ENCODE results near the gene CCDC137.
"Not testable (repeated sequence)": the region's sequence is repeated elsewhere in the genome, so short reads cannot be mapped to it uniquely, and the experiment has no call there.

Gene CCDC137, protein sequence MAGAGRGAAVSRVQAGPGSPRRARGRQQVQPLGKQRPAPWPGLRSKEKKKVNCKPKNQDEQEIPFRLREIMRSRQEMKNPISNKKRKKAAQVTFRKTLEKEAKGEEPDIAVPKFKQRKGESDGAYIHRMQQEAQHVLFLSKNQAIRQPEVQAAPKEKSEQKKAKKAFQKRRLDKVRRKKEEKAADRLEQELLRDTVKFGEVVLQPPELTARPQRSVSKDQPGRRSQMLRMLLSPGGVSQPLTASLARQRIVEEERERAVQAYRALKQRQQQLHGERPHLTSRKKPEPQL

GRCh38 chr17:81666342-81667191, at the start of gene CCDC137, which contains the start of gene OXLD1:
Gene CCDC137 (plus strand): TSS chr17:81666737. CDS start chr17:81666767, 30 bp downstream.
Gene OXLD1 (minus strand): TSS chr17:81666605. CDS start chr17:81666577, 28 bp downstream.
- peak; percentile 96 for DNase-seq

- no peak for DNase-seq
Observed at GRCh38 chr17:81616877-81617276, 49.7 kb upstream of the CCDC137 start.

GRCh38 chr17:81618307-81618706, 48.2 kb upstream of the CCDC137 start:
- DNase-seq = not testable (repeated sequence)

DNA sequence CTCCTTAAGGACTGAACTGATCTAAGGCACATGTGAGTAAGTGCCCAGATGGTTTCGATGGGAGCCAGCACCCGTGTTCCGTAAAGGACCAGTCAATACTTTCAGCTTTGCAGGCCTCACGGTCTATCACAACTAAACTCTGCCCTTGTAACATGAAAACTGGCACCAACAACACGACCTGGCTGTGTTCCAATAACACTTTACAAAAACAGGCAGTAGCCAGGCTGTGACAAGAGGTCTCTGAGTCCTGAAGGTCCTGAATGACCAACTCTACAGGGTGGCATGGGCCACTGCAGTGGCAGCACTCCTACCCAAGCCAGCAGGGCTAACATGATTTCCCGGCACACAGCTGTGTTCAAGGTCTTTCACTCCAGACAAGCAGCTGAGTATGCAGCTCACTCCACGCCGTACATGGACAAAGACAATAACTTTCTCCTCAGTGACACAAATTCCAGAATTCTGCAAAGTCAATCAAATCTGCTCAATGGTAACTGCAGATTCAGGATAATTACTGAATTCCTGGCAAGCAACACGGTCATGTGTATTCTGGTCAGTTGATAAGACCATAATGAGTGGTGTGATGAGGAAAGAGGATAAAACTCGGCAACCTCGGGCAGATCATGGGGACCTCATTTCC, 44.9 kb upstream of the CCDC137 start:
- DNase-seq = no peak

- DNase-seq = no peak
Observed at GRCh38 chr17:81630274-81630673, 36.3 kb upstream of the CCDC137 start.

DNA sequence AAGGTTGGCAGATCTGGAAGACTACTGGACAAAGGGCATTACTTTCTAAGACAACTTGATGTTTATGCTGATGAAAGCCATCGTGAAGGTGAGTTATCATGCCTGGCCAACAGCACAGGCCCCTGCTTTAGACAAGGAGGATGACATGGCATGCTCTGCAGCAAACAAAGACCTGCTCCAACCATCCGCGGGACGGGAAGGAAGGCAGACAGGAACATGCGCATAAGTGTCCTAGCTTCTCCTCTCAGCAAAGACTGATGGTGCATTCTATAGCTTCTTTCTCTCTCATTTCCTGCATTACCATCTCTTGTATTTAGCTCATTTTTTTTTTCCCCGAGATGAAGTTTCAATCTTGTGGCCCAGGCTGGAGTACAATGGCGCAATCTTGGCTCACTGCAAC, 35.1 kb upstream of the CCDC137 start:
- peak; percentile 3 for DNase-seq

- DNase-seq = no peak
Observed at GRCh38 chr17:81635431-81635830, 31.1 kb upstream of the CCDC137 start.

- DNase-seq = no peak
Observed at GRCh38 chr17:81635973-81636504, 30.5 kb upstream of the CCDC137 start.

- peak; percentile 96 for DNase-seq
Observed at GRCh38 chr17:81636505-81637288, 29.8 kb upstream of the CCDC137 start, which contains the start of the genes NPLOC4 and TSPAN10. Gene NPLOC4 (minus strand): TSS chr17:81637112. CDS start chr17:81636930, 182 bp downstream. Gene TSPAN10 (plus strand): TSS chr17:81637196. CDS start chr17:81642413, 5,217 bp downstream.

DNA sequence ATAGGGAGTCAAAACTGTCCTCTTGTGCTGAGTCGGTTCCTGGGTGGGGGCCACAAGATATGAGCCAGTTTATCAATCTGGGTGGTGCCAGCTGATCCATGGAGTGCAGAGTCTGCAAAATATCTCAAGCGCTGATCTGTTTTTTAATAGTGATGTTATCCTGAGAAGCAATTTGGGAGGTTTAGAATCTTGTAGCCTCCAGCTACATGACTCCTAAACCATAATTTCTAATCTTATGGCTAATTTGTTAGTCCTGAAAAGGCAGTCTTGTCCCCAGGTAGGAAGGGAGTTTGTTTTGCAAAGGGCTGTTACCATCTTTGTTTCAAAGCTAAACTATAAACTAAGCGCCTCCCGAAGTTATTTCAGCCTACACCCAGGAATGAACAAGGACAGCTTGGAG, 27.9 kb upstream of the CCDC137 start:
- DNase-seq = no peak

- no peak for DNase-seq
Observed at GRCh38 chr17:81640011-81640410, 26.5 kb upstream of the CCDC137 start.

GRCh38 chr17:81641825-81642489, 24.6 kb upstream of the CCDC137 start:
- no peak for DNase-seq

DNA sequence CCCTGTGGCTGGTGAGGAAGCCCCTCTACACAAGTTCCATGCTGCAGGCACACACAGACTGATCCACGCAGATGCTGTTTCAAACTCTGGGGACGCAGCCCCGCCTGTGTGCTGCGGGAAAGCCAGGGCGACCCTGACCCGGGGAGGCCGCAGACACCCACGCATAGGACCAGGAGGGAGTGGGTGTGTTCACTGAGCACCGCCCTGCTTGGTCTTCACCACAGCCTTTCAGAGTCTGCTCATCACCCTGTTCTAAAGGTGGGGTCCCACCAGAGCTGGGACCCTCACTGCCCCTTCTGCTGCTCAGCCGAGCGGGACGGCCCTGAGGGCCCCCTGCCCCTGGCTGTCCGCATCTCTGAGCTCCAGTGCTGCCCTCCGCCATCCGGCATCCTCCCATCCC, 22.0 kb upstream of the CCDC137 start:
- no peak for DNase-seq

DNA sequence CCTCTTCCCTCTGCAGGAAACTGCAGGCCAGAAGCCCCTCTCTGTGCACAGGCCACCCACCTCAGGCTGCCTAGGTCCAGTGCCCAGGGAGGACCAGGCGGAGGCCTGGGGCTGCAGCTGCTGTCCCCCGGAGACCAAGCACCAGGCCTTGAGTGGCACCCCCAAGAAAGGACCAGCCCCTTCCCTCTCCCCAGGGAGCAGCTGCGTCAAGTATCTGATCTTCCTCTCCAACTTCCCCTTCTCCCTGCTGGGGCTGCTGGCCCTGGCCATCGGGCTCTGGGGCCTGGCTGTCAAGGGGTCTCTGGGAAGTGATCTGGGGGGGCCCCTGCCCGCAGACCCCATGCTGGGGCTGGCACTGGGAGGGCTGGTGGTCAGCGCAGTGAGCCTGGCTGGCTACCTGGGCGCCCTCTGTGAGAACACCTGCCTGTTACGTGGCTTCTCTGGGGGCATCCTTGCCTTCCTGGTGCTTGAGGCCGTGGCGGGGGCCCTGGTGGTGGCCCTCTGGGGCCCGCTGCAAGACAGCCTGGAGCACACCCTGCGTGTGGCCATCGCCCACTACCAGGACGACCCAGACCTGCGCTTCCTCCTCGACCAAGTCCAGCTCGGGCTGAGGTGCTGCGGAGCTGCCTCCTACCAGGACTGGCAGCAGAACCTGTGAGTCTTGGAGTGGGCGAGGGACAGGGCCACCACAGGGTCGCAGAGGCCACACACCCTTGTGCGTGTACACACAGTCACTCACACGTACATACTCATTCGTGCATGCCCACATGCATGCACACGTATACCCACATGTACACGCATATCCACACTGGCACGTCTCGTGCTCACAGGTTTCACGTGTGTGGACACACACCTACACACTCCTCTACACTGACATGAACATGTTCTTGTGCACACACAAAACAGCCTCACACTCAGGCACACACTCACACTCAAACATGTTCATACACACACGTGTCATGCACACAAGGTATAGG, 21.3 kb upstream of the CCDC137 start:
- DNase-seq = no peak

DNA sequence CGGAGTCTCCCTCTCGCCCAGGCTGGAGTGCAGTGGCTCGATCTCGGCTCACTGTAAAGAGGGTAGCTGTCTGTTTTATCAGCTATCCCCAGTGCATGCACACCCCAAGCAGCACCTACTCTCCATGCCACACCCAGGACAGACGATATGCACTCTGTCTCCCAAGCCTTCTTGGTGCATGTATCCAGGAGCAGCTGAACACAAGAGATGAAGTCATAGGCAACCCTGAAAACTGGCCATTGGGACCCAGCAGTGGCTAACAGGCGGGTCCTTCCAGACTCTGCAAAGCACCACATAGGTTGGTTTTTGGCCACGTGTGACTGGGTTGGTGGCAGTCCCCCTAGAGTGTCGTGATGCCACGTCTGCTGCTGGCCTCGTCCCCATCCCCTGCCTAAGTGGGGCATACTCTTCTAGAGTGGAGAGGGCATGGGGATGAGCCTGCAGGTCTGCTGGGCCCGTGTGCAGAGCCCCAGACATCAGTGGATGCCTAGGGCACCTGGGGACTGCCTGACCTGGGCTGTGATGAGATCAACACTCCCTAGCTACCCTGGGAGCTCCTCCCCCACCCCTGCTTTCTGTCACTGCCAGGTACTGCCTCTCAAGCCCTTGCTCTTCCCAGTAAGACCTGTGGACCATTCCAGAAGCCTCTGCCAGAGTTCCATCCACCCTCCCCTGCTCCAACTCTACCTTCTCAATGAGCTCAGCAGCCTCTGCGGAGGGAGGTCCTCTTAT, 19.5 kb upstream of the CCDC137 start:
- DNase-seq = no peak

DNA sequence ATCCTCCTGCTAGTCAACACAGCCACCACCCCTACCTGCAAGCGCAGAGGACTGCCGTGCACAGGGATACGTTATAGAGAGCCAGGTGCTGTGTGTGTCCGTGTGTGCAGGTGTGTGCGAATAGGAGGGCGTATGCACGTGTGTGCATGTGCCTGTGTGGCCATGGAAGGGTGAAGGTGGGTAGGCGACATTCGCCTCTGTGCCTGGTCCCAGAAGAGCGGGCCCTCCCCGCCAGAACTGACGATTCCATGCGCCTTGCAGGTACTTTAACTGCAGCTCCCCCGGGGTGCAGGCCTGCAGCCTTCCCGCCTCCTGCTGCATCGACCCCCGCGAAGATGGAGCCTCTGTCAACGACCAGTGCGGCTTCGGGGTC, 18.9 kb upstream of the CCDC137 start:
- DNase-seq = no peak

DNA sequence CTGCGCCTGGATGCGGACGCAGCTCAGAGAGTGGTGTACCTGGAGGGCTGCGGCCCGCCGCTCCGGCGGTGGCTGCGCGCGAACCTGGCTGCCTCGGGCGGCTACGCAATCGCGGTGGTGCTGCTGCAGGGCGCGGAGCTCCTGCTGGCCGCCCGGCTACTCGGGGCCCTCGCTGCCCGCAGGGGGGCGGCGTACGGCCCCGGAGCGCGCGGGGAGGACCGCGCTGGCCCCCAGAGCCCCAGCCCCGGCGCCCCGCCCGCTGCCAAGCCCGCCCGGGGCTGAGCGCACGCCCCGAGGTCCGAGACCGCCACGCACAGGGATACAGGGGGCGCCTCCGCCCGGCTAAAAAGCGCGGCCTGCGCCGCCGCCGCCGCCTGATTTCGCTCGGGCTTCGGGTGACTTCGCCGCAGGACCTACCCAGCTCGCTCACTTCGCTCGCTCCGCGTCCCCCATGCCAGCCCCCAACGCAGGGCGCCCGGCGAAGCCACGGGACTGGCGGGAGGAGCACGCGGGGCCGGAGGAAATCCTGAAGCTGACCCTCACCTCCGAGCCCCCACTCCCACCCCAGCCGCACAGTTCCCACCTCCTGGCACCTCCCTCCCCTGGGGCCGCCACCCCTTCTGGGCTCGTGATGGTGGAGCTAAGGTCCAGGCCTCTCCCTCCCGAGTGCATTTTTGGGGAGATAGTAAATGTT, 18.4 kb upstream of the CCDC137 start:
- DNase-seq = no peak

DNA sequence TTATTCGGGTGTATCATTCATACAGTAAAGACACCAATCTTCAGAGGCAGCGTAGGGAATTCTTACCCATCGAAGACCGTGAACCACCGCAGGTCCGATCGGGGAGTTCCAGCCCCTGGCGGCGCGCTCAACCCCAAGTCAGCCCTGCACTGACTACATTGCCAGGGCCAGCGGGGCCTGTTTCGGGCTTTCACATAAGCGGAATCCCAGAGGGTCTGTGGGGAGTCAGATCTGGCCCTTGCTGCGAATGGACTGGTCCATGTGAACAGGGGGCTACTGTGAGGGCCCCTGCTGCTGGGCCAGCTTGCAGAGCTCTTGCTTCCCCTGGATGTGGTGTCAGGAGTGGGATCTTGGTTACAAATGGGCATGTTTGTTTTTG, 17.8 kb upstream of the CCDC137 start:
- no peak for DNase-seq

- DNase-seq = no peak
Observed at GRCh38 chr17:81650951-81651350, 15.6 kb upstream of the CCDC137 start.
